ENCODE results near the gene ANKDD1B. TPM values are rescaled to one million over a fixed set of nuclear protein-coding genes. Genes with fewer than 3 reads are reported as not detected.

The ANKDD1B gene
- total RNA-seq, 1 donor from 2014 or later: 3.3 TPM

DNA sequence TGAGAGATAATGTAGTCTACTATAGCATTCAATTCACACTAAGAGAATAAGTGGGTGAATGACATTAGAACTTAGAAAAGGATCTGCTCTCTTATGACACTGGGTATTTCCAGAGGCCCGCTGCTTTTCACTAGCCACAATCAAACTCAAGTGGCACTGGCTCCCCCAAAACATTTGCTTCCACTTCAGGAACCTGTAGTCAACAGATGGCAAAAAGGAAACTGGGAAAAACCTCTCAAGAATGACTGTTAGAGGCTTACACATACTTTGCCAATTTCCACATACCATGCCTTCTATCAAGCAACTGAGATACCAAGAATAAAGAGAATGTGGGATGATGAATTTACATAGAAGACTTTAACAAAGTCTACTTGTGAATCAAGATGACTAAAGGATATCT, 94.8 kb downstream of the ANKDD1B start:
- no peak for DNase-seq (ENCODE audit: low read depth)

DNA sequence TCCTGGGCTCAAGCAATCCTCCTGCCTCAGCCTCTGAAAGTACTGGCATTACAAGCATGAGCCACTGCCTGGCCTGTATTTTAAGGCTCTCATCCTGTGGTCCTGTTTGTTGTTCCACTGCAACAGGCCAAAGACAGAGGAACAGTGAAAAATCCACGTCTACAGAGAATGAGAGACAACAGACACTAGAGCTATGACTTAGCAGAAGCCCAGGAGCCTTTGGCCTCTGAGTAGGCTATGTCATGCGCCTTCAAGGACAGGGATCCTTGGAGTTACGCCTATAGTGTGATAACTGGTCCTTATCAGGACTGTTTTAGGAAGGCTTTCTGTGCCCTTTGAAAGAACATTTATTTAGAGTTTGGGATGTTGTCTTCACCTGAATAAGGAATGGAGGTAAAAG, 95.5 kb downstream of the ANKDD1B start:
- no peak for DNase-seq (ENCODE audit: low read depth)

DNA sequence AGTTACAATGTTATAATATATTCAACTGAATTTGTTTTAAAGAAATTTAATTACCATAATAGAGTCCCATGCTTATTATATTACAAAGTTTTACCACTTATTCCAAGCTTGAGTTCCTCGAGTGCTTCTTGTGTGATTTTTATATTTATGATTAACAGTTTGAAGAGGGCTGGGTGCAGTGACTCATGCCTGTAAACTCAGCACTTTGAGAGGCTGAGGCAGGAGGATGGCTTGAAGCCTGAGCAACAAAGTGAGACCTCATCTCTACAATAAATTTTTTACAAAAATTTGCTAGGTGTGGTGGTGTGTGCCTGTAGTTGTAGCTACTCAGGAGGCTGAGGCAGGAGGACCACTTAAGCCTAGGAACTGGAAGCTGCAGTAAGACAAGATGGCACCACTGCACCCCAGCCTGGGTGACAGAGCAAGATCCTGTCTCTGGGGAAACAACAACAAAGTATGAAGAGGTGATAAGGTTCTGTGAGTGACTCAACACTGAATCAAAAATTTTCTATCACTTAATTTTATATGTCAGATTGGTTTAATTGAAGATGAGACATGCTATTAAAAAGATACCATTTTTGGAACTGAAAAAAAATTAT, 96.8 kb downstream of the ANKDD1B start:
- DNase-seq (ENCODE audit: low read depth): peak; percentile 41

DNA sequence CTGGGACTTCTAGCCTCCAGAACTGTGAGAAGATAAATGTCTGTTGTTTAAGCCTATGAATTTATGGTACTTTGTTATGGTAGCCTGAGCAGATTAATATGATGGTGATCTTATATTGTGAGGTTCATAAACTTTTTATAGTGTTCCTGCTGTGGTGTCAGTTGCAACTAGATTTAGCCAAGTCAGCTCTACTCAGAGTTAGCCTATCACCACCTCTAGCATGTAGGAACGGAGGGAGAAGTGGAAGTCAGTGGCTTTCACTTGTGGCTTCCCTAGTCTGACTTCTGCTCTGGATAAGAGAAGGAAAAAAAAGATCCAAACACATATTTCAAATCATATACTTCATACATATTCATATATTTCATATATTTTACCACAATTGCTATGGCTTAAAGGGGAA, 99.4 kb downstream of the ANKDD1B start:
- DNase-seq (ENCODE audit: low read depth): no peak

DNA sequence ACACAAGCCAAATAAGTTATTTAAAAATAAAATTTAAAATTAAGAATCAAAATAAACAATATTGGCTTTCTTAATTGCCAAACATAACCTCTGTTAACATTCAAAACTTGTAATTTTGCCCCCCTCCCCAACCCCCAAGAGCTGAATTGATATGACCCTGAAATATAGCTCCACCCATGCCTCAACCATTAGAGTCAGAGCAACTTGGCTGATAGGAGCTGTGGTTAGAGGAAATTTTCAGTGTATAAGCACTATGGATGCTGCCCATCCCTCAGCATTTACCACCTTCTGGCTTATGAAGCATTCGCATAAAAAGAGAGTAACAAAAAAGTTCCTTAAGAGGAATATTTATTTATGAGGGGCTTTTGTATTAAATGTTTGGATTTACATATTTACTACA, 99.9 kb downstream of the ANKDD1B start:
- no peak for DNase-seq (ENCODE audit: low read depth)

DNA sequence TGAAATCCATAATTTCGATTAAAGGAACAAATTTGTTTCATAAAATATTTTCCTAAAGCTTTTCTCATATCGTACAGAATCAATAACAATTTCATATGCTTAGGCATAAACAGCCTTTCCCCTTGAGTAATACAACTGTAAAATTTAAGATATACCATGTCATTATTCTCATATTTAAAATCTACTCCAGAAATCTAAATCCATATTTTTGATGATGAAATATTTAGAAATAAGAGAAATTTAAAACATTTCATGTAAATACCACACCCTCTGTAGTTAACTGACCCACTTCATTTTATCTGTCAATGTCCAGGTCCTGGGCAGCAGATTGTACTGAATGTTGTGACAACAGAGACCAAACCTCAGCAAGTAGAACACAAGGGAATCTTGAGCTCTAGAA, 100.8 kb downstream of the ANKDD1B start:
- no peak for DNase-seq (ENCODE audit: low read depth)

DNA sequence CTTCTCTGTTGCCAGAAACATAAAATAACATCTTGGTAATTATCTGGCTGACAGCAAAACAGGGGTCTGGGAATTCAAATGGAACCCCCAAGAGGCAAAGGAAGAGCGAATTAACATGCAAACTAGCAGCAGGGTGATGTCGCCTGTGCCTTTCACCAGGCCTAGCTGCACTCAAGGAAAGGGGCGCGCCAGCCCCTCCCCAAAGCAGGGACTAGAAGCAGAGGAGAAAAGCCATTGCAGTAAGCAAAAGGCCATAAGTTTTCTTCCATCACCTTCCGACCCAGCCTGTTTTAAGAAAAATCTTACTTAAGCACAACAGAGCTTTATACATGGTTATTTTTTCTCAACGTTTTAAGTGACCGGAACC, 105.4 kb downstream of the ANKDD1B start:
- DNase-seq (ENCODE audit: low read depth): no peak

DNA sequence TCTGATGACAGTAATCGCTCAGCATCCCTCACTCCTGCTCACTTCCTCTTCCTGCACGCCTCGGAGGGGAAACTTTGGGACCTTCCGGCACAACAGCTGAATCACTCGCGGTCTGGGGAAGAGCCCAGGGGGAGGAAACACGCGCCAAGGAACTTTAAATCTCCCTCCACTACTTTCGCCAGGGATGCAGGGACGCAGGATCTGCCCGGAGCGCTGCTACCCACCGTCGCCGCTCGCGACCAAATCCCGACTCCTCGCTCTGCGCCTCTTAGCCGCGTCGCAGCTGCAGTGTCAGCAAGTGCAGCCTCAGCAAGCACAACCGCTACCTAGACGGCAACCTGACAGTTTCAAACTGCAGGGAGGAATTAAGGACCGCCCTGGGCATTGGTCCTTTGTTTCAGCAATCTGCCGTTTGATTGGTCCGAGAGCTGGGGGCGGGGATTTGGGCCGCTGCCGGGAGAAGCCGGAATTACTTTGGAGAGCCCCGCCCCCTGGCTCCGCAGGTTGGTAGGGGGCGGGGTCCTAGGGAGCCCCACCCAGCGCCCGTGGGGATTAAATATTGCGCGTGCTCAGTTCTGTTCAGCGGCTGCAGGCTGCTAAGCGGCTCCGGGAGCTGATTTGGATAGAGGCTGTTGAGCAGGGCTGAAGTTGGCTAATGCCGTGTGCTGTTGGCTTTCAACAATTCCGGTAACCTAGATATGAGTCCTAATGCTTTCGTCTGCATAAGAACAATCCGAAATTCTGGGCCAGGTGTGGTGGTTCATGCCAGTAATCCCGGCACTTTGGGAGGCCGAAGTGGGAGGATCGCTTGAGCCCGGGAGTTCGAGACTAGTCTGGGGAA, 106.0 kb downstream of the ANKDD1B start, which contains the start of gene POC5:
Gene POC5 (minus strand): TSS at position 356 of the 841 bp plus-strand sequence. CDS start 4,500 bp downstream, outside the sequence.
- peak; percentile 93 for DNase-seq (ENCODE audit: low read depth)

DNA sequence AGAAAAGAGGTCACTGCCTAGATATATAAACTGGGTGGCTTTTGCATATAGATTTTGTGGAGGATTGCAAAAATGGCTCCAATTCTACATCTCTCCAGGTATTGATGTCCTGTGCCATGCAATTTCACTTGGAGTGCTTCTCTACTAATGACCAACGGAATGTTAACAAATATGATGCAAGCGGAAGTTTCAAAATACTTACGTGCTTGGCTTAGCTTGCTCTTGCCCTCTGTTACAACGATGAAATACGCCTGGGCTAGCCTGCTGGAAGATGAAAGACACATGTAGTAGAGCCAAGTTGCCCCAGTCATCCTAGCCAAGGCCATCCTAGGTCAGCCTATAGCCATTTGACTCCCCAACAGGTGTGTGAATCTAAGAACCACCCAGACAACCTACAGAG, 109.6 kb downstream of the ANKDD1B start:
- DNase-seq (ENCODE audit: low read depth): no peak

Other genes starting within 250 kb of the ANKDD1B start
- gene CERT1, start 99.8 kb upstream of the ANKDD1B start, total RNA-seq: 26.0 and 77.0 TPM in 2 replicates
- gene POLK, start 99.6 kb upstream of the ANKDD1B start, total RNA-seq: 53.7 and 63.4 TPM in 2 replicates
- 15.8 and 18.5 TPM in 2 replicates for gene POC5, start 106.0 kb downstream of the ANKDD1B start, total RNA-seq